Posterior vena cava (tissue), 2 donors: ENCODE measurements around the gene AIG1. TPM values are rescaled to one million over a fixed set of nuclear protein-coding genes. Genes with fewer than 3 reads are reported as not detected.

Experiments used
- DNase-seq: peaks from one replicate; pipeline ENCODE4 v3.0.0-alpha.2; 2020; ENCODE audit warnings: low spot score
- intact Hi-C, 2 donors: fragments of 100-400 bp; cut with DNase I; formaldehyde crosslinking; loops; one replicate each; pipeline versions ENCODE4 v1.14.1 to v1.14.2; 2022 to 2023
- total RNA-seq, 2 donors: library from RNA; stranded (reverse); fragmentation: NEBNext Ultra II Directional; extraction: Animal tissue kit (Norgen Biotek cat#: 25700); gene quantifications; one replicate each; pipeline ENCODE4 v1.2.1, GENCODE V29; 2021
- donor health status: DM: yes; HTN: yes; CAD: no.
- donor health status: DM: yes; HTN: yes; CAD: no.

The AIG1 gene
- total RNA-seq, 2 donors from 2014 or later, result 25.8 to 32.7 TPM

GRCh38 chr6:143205585-143205984 is 144.9 kb downstream of the AIG1 start:
- intact Hi-C loops, result loop anchor here in 1 of 2 donors (10.0 kb wide), 1 partner anchor 371 kb away; no protein-coding TSS in a partner anchor
- DNase-seq, result no peak

GRCh38 chr6:143205991-143206390 is 145.3 kb downstream of the AIG1 start:
- no peak for DNase-seq
- intact Hi-C loops, result loop anchor here in 1 of 2 donors (10.0 kb wide), 1 partner anchor 371 kb away; no protein-coding TSS in a partner anchor

GRCh38 chr6:143206550-143206949 is 145.9 kb downstream of the AIG1 start:
- intact Hi-C loops, result loop anchor here in 1 of 2 donors (10.0 kb wide), 1 partner anchor 372 kb away; no protein-coding TSS in a partner anchor
- no peak for DNase-seq

- intact Hi-C loops, result no loop called here
Observed at GRCh38 chr6:143210420-143210819, 149.7 kb downstream of the AIG1 start.

GRCh38 chr6:143213859-143214376 is 153.2 kb downstream of the AIG1 start:
- no peak for DNase-seq
- intact Hi-C loops, result no loop called here

More at GRCh38 chr6:143210420-143210819, 149.7 kb downstream of the AIG1 start:
- no peak for DNase-seq

- intact Hi-C loops, result no loop called here
- no peak for DNase-seq
Observed at GRCh38 chr6:143215363-143215762, 154.7 kb downstream of the AIG1 start.

- intact Hi-C loops, result no loop called here
- no peak for DNase-seq
Observed at GRCh38 chr6:143215771-143216170, 155.1 kb downstream of the AIG1 start.

- no peak for DNase-seq
- intact Hi-C loops, result no loop called here
Observed at GRCh38 chr6:143218233-143218632, 157.5 kb downstream of the AIG1 start.

GRCh38 chr6:143221698-143222097 is 161.0 kb downstream of the AIG1 start:
- DNase-seq, result no peak
- intact Hi-C loops, result no loop called here

GRCh38 chr6:143222310-143222709 is 161.6 kb downstream of the AIG1 start:
- intact Hi-C loops, result no loop called here
- DNase-seq, result no peak

GRCh38 chr6:143222801-143223231 is 162.1 kb downstream of the AIG1 start:
- no peak for DNase-seq
- intact Hi-C loops, result no loop called here

- intact Hi-C loops, result no loop called here
- peak; percentile 83 for DNase-seq
Observed at GRCh38 chr6:143223895-143224294, 163.2 kb downstream of the AIG1 start.

GRCh38 chr6:143224516-143224915 is 163.8 kb downstream of the AIG1 start:
- DNase-seq, result no peak
- intact Hi-C loops, result no loop called here

- DNase-seq, result no peak
- intact Hi-C loops, result no loop called here
Observed at GRCh38 chr6:143225929-143226328, 165.2 kb downstream of the AIG1 start.

- intact Hi-C loops, result no loop called here
- no peak for DNase-seq
Observed at GRCh38 chr6:143227675-143228074, 167.0 kb downstream of the AIG1 start.

- intact Hi-C loops, result no loop called here
- no peak for DNase-seq
Observed at GRCh38 chr6:143229400-143229799, 168.7 kb downstream of the AIG1 start.

GRCh38 chr6:143232849-143233248 is 172.2 kb downstream of the AIG1 start:
- intact Hi-C loops, result loop anchor here in 1 of 2 donors (5.0 kb wide), 1 partner anchor 1374 kb away; no protein-coding TSS in a partner anchor
- no peak for DNase-seq

GRCh38 chr6:143233554-143234285 is 173.0 kb downstream of the AIG1 start:
- DNase-seq, result no peak
- intact Hi-C loops, result loop anchor here in 1 of 2 donors (5.0 kb wide), 1 partner anchor 1374 kb away; no protein-coding TSS in a partner anchor

- DNase-seq, result no peak
- intact Hi-C loops, result loop anchor here in 1 of 2 donors (5.0 kb wide), 1 partner anchor 1373 kb away; no protein-coding TSS in a partner anchor
Observed at GRCh38 chr6:143234734-143235133, 174.0 kb downstream of the AIG1 start.

- DNase-seq, result no peak
- intact Hi-C loops, result no loop called here
Observed at GRCh38 chr6:143236151-143236798, 175.6 kb downstream of the AIG1 start.
